WTC11 (cell line): ENCODE data around the gene HDGFL2. TPM values are rescaled to one million over a fixed set of nuclear protein-coding genes. Genes with fewer than 3 reads are reported as not detected.

ENCODE experiments used
- ATAC-seq: fragments of 200-7000 bp; cut with Tn5 transposase; 2 replicates; pipeline ENCODE4 v1.10.0; 2021; ENCODE audit warnings: mild to moderate bottlenecking, moderate library complexity
- CTCF ChIA-PET: fragments of 300-600 bp; sonication (Branson Sonifier 250); formaldehyde crosslinking; loops from one replicate; lab custom pipeline; 2021; ENCODE audit warnings: antibody characterized with exemption; lab: Charles Lee
- POLR2A ChIA-PET: fragments of 350-600 bp; sonication (Branson Sonifier 250); formaldehyde crosslinking; loops from one replicate; lab custom pipeline; 2021; ENCODE audit warnings: antibody characterized with exemption; lab: Charles Lee
- DNase-seq: peaks from one replicate; pipeline ENCODE4 v3.0.0; 2021; ENCODE audit warnings: low spot score
- H3K27ac Mint-ChIP-seq: 2 replicates; pipeline ENCODE4 v1.8.0; 2021; ENCODE audit warnings: mixed read lengths
- H3K27me3 Mint-ChIP-seq: 2 replicates; pipeline ENCODE4 v1.8.0; 2021; ENCODE audit warnings: low read depth, mild to moderate bottlenecking, moderate library complexity, mixed read lengths
- H3K36me3 Mint-ChIP-seq: 2 replicates; pipeline ENCODE4 v1.8.0; 2021; ENCODE audit warnings: mixed read lengths
- H3K4me1 Mint-ChIP-seq: 2 replicates; pipeline ENCODE4 v1.8.0; 2022; ENCODE audit warnings: mixed read lengths
- H3K4me3 Mint-ChIP-seq: 2 replicates; pipeline ENCODE4 v1.8.0; 2021; ENCODE audit warnings: mild to moderate bottlenecking, moderate library complexity, mixed read lengths
- H3K9me3 Mint-ChIP-seq: 2 replicates; pipeline ENCODE4 v1.8.0; 2021; ENCODE audit warnings: mixed read lengths
- AFF4 ChIP-seq: sonication (generic); formaldehyde crosslinking; IDR thresholded peaks from 2 replicates; pipeline ENCODE4 v1.8.1; 2023; ENCODE audit warnings: mild to moderate bottlenecking, missing genetic modification reagents, borderline replicate concordance
- CTCF ChIP-seq: fragments of 200-600 bp; IDR thresholded peaks from 2 replicates; pipeline ENCODE4 v1.8.0; 2022; ENCODE audit warnings: antibody characterized with exemption
- E2F1 ChIP-seq: sonication (generic); formaldehyde crosslinking; IDR thresholded peaks from 2 replicates; pipeline ENCODE4 v1.8.0; 2022; ENCODE audit warnings: mild to moderate bottlenecking, missing genetic modification reagents
- E2F4 ChIP-seq: sonication (generic); formaldehyde crosslinking; IDR thresholded peaks from 2 replicates; pipeline ENCODE4 v1.8.1; 2022; ENCODE audit warnings: low read depth, mild to moderate bottlenecking, moderate library complexity, missing genetic modification reagents, borderline replicate concordance
- KAT7 ChIP-seq: sonication (generic); formaldehyde crosslinking; IDR thresholded peaks from 2 replicates; pipeline ENCODE4 v1.8.1; 2023; ENCODE audit warnings: missing genetic modification reagents, mild to moderate bottlenecking, borderline replicate concordance
- MYBL2 ChIP-seq: sonication (generic); formaldehyde crosslinking; IDR thresholded peaks from 2 replicates; pipeline ENCODE4 v1.8.1; 2023; ENCODE audit warnings: mild to moderate bottlenecking, moderate library complexity, missing genetic modification reagents
- ZNF416 ChIP-seq: fragments of 250-450 bp; sonication (Bioruptor Pico); IDR thresholded peaks from 2 replicates; pipeline ENCODE4 v1.9.0; 2021; ENCODE audit warnings: mild to moderate bottlenecking, inconsistent platforms
- ZNF423 ChIP-seq: fragments of 250-450 bp; sonication (Bioruptor Pico); IDR thresholded peaks from 2 replicates; pipeline ENCODE4 v2.1.2; 2022; ENCODE audit warnings: mild to moderate bottlenecking, moderate library complexity
- ZNF425 ChIP-seq: fragments of 250-450 bp; sonication (Bioruptor Pico); conservative IDR thresholded peaks from 2 replicates; pipeline ENCODE4 v1.9.0; 2021; ENCODE audit warnings: mild to moderate bottlenecking
- total RNA-seq: library from RNA; stranded (reverse); gene quantifications from 3 replicates; pipeline ENCODE4 v1.2.3, GENCODE V29; 2021
- TF ChIP-seq, protein P1 (sequence below): sonication (generic); formaldehyde crosslinking; IDR thresholded peaks from 2 replicates; pipeline ENCODE4 v1.8.0; 2023; ENCODE audit warnings: missing genetic modification reagents, mild to moderate bottlenecking, borderline replicate concordance
- TF ChIP-seq, protein P2 (sequence below): sonication (generic); formaldehyde crosslinking; IDR thresholded peaks from 2 replicates; pipeline ENCODE4 v1.8.0; 2023; ENCODE audit warnings: missing genetic modification reagents

Gene HDGFL2
- total RNA-seq, 1 experiment from 2014 or later = 115 TPM

- TF ChIP-seq E2F1 (0 out of 2 replicates have a peak, but pooled peaks have one; percentile 35), MYBL2 (CRISPR knock-in tag) (no peak), CTCF (no peak)
Observed at GRCh38 chr19:4444765-4445741, 27.0 kb upstream of the HDGFL2 start (continued).

DNA sequence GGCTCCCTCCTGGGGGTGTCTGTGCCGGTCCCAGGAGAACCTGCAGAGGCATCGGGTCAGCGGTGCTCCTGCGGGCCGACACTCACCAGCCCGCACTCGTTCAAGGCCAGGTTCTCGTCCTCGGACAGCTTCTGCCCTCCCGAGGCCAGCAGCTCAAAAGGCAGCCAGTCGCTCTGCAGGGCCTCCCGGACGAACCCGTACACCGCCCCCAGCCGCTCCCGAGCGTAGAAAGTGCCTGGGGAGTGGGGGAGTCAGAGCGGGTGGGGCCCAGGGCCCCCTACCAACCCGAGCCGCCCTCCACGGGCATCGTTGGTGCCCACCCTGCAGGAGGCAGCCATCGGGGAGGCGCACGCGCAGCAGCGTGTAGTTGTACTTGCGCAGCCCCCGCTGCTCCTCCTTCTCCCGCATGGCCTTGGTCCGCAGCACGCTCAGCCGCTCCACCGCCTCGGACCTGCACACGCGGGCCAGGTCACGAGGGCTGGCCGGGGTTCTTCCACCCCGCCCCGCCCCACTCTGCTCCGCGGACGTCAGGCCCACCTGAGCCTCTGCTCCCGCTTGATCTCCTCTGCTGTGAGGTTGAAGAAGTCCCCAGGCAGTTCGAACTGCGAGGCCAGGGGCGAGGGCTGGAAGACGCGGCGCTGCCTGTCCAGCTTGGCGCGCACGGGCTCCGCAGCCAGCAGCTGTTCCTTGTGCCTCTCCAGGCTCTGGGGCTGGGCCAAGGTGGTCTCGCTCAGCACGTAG, 26.0 kb upstream of the HDGFL2 start:
- ChIA-PET POLR2A (interaction anchor here (0.5 to 0.8 kb wide), 3 partner anchors 9 to 58 kb away, joined by 3 to 4 read pairs (median 3); no protein-coding TSS in a partner anchor), CTCF (interaction anchor here (2.4 kb wide), 1 partner anchor 179 kb away, joined by 13 read pairs; no protein-coding TSS in a partner anchor)
- Mint-ChIP-seq H3K9me3 (no peaks in the 10 kb centered on the region), H3K27ac (no peak overlapping the region), H3K36me3 (peaks cover 20% of the 10 kb centered on the region), H3K27me3 (no peaks in the 10 kb centered on the region), H3K4me1 (0 out of 2 replicates have a peak, but pooled peaks cover 3% of the 10 kb centered on the region), H3K4me3 (no peak overlapping the region)
- no peak for DNase-seq
- ATAC-seq = no peak; the same call in 1 of the 2 replicates
- TF ChIP-seq ZNF425 (0 out of 2 replicates have a peak, but pooled peaks have one; percentile 65), ZNF416 (CRISPR knock-in tag) (no peak)

DNA sequence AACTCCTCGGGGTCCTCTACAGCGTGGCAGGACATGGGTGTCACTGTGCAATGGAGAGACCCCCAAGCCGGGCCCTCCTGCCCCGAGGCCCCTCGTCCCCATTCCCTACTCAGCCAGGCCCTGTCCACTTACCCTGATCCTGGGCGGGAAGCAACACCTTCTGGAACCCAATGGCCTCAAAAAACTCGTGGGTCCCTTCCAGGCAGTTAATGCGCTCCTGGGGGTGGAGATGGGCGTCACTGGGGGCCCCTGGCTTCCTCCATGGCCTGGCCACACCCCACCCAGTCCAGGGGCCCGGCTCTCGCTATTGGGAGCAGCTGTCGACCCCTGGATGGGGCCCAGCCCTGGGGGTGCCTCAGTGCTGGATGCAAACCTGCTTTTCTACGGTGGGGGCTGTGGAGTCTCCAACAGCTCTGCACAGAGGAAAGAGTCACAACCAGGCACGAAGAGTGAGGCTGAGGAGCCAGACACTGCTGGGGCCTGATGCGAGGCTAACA, 25.3 kb upstream of the HDGFL2 start:
- no peak overlapping the region for H3K4me3 Mint-ChIP-seq
- ChIA-PET POLR2A (interaction anchor here (0.5 to 1.6 kb wide), 2 partner anchors 11 to 14 kb away, joined by 3 read pairs; no protein-coding TSS in a partner anchor), CTCF (interaction anchor here (1.8 to 2.4 kb wide), 2 partner anchors 78 to 179 kb away, joined by 7 to 13 read pairs; no protein-coding TSS in a partner anchor)
- no peaks in the 10 kb centered on the region for H3K9me3 Mint-ChIP-seq
- H3K27ac Mint-ChIP-seq = no peak overlapping the region
- no peak for DNase-seq
- H3K27me3 Mint-ChIP-seq = no peaks in the 10 kb centered on the region
- peaks cover 20% of the 10 kb centered on the region for H3K36me3 Mint-ChIP-seq
- ATAC-seq = no peak
- H3K4me1 Mint-ChIP-seq = 0 out of 2 replicates have a peak, but pooled peaks cover 3% of the 10 kb centered on the region
- TF ChIP-seq KAT7 (CRISPR knock-in tag) (no peak), ZNF423 (no peak), AFF4 (CRISPR knock-in tag) (no peak), E2F4 (CRISPR knock-in tag) (no peak)
- TF ChIP-seq, protein P1, sequence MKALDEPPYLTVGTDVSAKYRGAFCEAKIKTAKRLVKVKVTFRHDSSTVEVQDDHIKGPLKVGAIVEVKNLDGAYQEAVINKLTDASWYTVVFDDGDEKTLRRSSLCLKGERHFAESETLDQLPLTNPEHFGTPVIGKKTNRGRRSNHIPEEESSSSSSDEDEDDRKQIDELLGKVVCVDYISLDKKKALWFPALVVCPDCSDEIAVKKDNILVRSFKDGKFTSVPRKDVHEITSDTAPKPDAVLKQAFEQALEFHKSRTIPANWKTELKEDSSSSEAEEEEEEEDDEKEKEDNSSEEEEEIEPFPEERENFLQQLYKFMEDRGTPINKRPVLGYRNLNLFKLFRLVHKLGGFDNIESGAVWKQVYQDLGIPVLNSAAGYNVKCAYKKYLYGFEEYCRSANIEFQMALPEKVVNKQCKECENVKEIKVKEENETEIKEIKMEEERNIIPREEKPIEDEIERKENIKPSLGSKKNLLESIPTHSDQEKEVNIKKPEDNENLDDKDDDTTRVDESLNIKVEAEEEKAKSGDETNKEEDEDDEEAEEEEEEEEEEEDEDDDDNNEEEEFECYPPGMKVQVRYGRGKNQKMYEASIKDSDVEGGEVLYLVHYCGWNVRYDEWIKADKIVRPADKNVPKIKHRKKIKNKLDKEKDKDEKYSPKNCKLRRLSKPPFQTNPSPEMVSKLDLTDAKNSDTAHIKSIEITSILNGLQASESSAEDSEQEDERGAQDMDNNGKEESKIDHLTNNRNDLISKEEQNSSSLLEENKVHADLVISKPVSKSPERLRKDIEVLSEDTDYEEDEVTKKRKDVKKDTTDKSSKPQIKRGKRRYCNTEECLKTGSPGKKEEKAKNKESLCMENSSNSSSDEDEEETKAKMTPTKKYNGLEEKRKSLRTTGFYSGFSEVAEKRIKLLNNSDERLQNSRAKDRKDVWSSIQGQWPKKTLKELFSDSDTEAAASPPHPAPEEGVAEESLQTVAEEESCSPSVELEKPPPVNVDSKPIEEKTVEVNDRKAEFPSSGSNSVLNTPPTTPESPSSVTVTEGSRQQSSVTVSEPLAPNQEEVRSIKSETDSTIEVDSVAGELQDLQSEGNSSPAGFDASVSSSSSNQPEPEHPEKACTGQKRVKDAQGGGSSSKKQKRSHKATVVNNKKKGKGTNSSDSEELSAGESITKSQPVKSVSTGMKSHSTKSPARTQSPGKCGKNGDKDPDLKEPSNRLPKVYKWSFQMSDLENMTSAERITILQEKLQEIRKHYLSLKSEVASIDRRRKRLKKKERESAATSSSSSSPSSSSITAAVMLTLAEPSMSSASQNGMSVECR (CRISPR knock-in tag) = no peak
- TF ChIP-seq, protein P2, sequence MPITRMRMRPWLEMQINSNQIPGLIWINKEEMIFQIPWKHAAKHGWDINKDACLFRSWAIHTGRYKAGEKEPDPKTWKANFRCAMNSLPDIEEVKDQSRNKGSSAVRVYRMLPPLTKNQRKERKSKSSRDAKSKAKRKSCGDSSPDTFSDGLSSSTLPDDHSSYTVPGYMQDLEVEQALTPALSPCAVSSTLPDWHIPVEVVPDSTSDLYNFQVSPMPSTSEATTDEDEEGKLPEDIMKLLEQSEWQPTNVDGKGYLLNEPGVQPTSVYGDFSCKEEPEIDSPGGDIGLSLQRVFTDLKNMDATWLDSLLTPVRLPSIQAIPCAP (CRISPR knock-in tag) = no peak
